Right lobe of liver (tissue), 6 donors: Measurements from ENCODE around the gene WDR1. TPM values are rescaled to one million over a fixed set of nuclear protein-coding genes. Genes with fewer than 3 reads are reported as not detected.

Source experiments
- ATAC-seq, 4 donors: fragments of 200-7000 bp; cut with Tn5 transposase; one replicate each; pipeline ENCODE4 v1.9.1; 2020; ENCODE audit warnings: mild to moderate bottlenecking in 4 of 4, moderate library complexity in 4 of 4
- DNase-seq, 3 donors: peaks; one replicate each; pipeline ENCODE4 v3.0.0-alpha.2; 2020
- H3K27ac ChIP-seq, 3 donors: fragments of 200-600 bp; one replicate each; pipeline ENCODE4 v1.8.0; 2022
- H3K27me3 ChIP-seq, 2 donors: fragments of 200-600 bp; one replicate each; pipeline ENCODE4 v1.8.0; 2022
- H3K36me3 ChIP-seq, 4 donors: fragments of 200-600 bp; sonication (generic) in 1 of 4; one replicate each; pipeline versions ENCODE4 v1.5.1 to v1.8.0; 2017 to 2022; ENCODE audit warnings: control low read depth in 1 of 4
- H3K4me1 ChIP-seq, 4 donors: fragments of 200-600 bp; sonication (generic) in 1 of 4; one replicate each; pipeline versions ENCODE4 v1.5.1 to v1.8.0; 2017 to 2022; ENCODE audit warnings: control low read depth in 1 of 4
- H3K4me3 ChIP-seq, 3 donors: fragments of 200-600 bp; one replicate each; pipeline ENCODE4 v1.8.0; 2022
- H3K9me3 ChIP-seq, 4 donors: fragments of 200-600 bp; sonication (generic) in 1 of 4; one replicate each; pipeline versions ENCODE4 v1.5.1 to v1.8.0; 2017 to 2022; ENCODE audit warnings: control low read depth in 1 of 4
- CTCF ChIP-seq, 4 donors: fragments of 200-600 bp in 3 of 4; fragments of 450-650 bp in 1 of 4; IDR thresholded peaks; one replicate each; pipeline versions ENCODE4 v1.5.1 to v1.8.0; 2016 to 2022; ENCODE audit warnings: antibody characterized with exemption in 4 of 4, mild to moderate bottlenecking in 2 of 4
- POLR2A ChIP-seq: fragments of 450-650 bp; IDR thresholded peaks from one replicate; pipeline ENCODE4 v1.6.1; 2017; ENCODE audit warnings: antibody characterized with exemption, mild to moderate bottlenecking
- WGBS: methylation state at CpG from one replicate; pipeline ENCODE4 v1.1.6; 2018; ENCODE audit warnings: low coverage, low lambda C conversion rate; ENCODE audit not compliant: insufficient coverage; ENCODE audit errors: missing lambda C conversion rate; 5-methylcytosine and 5-hydroxymethylcytosine counted together
- intact Hi-C, 2 donors: fragments of 100-400 bp; cut with DNase I; formaldehyde crosslinking; loops; one replicate each; pipeline versions ENCODE4 v1.11.2 to v1.14.1; 2022
- total RNA-seq, 6 experiments: library from RNA; depleted of rRNA in 2 of 6; stranded (reverse); fragments of >200 nt in 2 of 6; fragmentation: NEBNext Ultra II Directional in 3 of 6; extraction: Animal tissue kit (Norgen Biotek cat#: 25700) in 3 of 6; gene quantifications; one replicate each; pipeline versions ENCODE4 v1.1.0 to v1.2.4, GENCODE V29; 2016 to 2023
- donor health status: DM: no; HTN: yes; CAD: no.
- donor health status: DM: no; HTN: no; CAD: no.
- donor health status: DM: no; HTN: no; CAD: no.
- donor health status: DM: no; HTN: yes; CAD: no.
- donor health status: DM: no; HTN: yes; CAD: no.

Gene WDR1
- total RNA-seq, 6 experiments from 2014 or later, result 65.1 to 149 (median 76.4) TPM

DNA sequence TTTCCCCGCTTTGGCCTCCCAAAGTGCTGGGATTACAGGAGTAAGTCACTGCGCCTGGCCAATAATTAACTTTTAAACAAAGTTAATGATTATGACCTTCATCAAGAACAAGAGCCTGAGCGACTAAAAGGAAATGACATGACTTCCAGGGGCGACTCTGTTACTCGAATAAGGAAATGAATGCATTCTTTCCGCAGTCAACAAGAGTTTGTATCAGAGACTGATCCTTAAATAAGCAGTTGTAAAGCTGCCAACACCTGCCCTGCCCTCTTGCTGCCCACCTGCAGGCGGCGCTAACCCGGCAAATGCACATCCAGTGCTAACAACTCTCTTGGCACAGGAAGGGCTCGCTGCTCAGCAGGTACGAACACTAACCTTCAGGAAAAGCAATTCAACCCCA lies 27.3 kb downstream of the WDR1 start:
- H3K4me3 ChIP-seq, result no peak overlapping the region
- H3K27me3 ChIP-seq, result no peaks in the 10 kb centered on the region
- no peak overlapping the region for H3K27ac ChIP-seq
- H3K4me1 ChIP-seq, result peaks cover 0 to 14% (median 0%) of the 10 kb centered on the region in 4 donors
- peaks cover 11 to 74% (median 34%) of the 10 kb centered on the region in 4 donors for H3K36me3 ChIP-seq
- intact Hi-C loops, result no loop called here
- DNase-seq (peak in 2 of 3 donors; percentile 35 to 71), ATAC-seq (peak; percentile 22 to 77 (median 66))
- H3K9me3 ChIP-seq, result no peaks in the 10 kb centered on the region
- 41% methylated on average over 6 of the region's 11 CpGs for WGBS
- no peak for TF ChIP-seq POLR2A
- peak; percentile 36 to 68 (median 44) for TF ChIP-seq CTCF (IDR thresholded peaks at IDR 0.05)

GRCh38 chr4:10088135-10089010 lies 28.2 kb downstream of the WDR1 start:
- 92% methylated on average over 19 of the region's 28 CpGs for WGBS
- no peaks in the 10 kb centered on the region for H3K27me3 ChIP-seq
- TF ChIP-seq POLR2A (no peak), CTCF (IDR thresholded peaks at IDR 0.05) (no peak)
- H3K9me3 ChIP-seq, result no peaks in the 10 kb centered on the region
- ATAC-seq (no peak), DNase-seq (peak in 2 of 3 donors; percentile 13 to 39)
- peaks cover 11 to 73% (median 39%) of the 10 kb centered on the region in 4 donors for H3K36me3 ChIP-seq
- peaks cover 0 to 14% (median 0%) of the 10 kb centered on the region in 4 donors for H3K4me1 ChIP-seq
- H3K4me3 ChIP-seq, result no peak overlapping the region
- no peak overlapping the region for H3K27ac ChIP-seq
- intact Hi-C loops, result no loop called here

DNA sequence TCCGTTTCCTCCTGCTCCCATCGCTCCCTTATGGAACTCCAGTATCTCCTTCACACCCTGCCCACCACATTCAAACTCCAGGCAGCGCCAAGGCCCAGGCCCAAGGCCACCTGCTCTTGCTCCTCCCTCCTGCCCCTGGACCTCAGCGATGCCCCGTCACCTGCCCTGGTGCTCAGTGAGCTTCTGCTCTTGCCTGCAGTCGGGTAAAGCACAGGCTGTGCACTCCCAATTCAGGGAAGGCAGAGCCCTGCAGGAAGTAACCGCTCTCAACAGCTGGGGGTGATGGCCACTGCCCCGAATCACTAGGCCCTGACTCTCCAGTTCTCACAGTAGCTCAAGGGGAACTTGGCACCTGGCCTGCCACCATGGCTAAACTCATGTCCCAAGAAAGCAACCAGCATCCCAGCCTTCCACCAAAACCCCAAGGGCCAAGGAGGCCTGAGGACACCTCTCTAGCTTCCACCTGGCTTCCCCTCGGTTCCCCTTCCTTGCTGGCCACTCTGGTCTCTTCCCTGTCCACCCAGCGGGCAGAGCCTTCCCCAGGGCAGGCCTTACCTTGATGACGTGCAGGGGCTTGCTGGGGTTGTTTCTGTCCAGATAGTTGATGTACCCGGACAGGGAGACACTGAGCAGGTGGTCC lies 29.3 kb downstream of the WDR1 start:
- no peaks in the 10 kb centered on the region for H3K27me3 ChIP-seq
- no peak for ATAC-seq
- no peak overlapping the region for H3K4me3 ChIP-seq
- H3K36me3 ChIP-seq, result peaks cover 15 to 82% (median 45%) of the 10 kb centered on the region in 4 donors
- no peak overlapping the region for H3K27ac ChIP-seq
- DNase-seq, result peak in 2 of 3 donors; percentile 11 to 43
- peaks cover 0 to 14% (median 0%) of the 10 kb centered on the region in 4 donors for H3K4me1 ChIP-seq
- intact Hi-C loops, result no loop called here
- no CpG with 5 or more reads among the region's 12 CpGs for WGBS
- TF ChIP-seq POLR2A, result no peak
- TF ChIP-seq CTCF (IDR thresholded peaks at IDR 0.05), result no peak
- no peaks in the 10 kb centered on the region for H3K9me3 ChIP-seq

GRCh38 chr4:10086506-10087120 lies 30.0 kb downstream of the WDR1 start:
- 100% methylated on average over 2 of the region's 13 CpGs for whole genome bisulfite sequencing
- DNase-seq (peak in 2 of 3 donors; percentile 17 to 51), ATAC-seq (no peak)
- Histone ChIP-seq H3K4me3 (no peak overlapping the region), H3K4me1 (peaks cover 0 to 14% (median 0%) of the 10 kb centered on the region in 4 donors), H3K27me3 (no peaks in the 10 kb centered on the region), H3K27ac (no peak overlapping the region), H3K9me3 (no peaks in the 10 kb centered on the region), H3K36me3 (peaks cover 18 to 81% (median 47%) of the 10 kb centered on the region in 4 donors)
- intact Hi-C loops, result no loop called here
- TF ChIP-seq POLR2A (no peak), CTCF (IDR thresholded peaks at IDR 0.05) (no peak)
